GM20000 (cell line): ENCODE measurements around the gene ZFHX3.

Experiments
- DNase-seq: peaks from one replicate; pipeline ENCODE4 v3.0.0; 2012; ENCODE audit warnings: low spot score
- CTCF ChIP-seq: IDR thresholded peaks from 2 replicates; pipeline ENCODE4 v1.5.1; 2012; ENCODE audit warnings: mild to moderate bottlenecking, control low read depth; ENCODE audit errors: extremely low read depth, missing control alignments

ZFHX3 gene

GRCh38 chr16:73053038-73053363 is 5.1 kb upstream of the ZFHX3 start:
- DNase-seq = no peak
- no peak for TF ChIP-seq CTCF

GRCh38 chr16:73052576-73052975 is 4.6 kb upstream of the ZFHX3 start:
- DNase-seq = no peak
- TF ChIP-seq CTCF = no peak

GRCh38 chr16:73051961-73052360 is 4.0 kb upstream of the ZFHX3 start:
- no peak for DNase-seq
- no peak for TF ChIP-seq CTCF

GRCh38 chr16:73051226-73051625 is 3.3 kb upstream of the ZFHX3 start:
- no peak for DNase-seq

GRCh38 chr16:73050201-73051099 is 2.5 kb upstream of the ZFHX3 start:
- TF ChIP-seq CTCF = no peak
- no peak for DNase-seq

More at GRCh38 chr16:73051226-73051625, 3.3 kb upstream of the ZFHX3 start:
- no peak for TF ChIP-seq CTCF

GRCh38 chr16:73049511-73049910 is 1.6 kb upstream of the ZFHX3 start:
- no peak for TF ChIP-seq CTCF
- no peak for DNase-seq

GRCh38 chr16:73049091-73049490 is 1.2 kb upstream of the ZFHX3 start:
- no peak for DNase-seq
- no peak for TF ChIP-seq CTCF
